GM19043 (cell line): ENCODE results near the gene LMNA.

Experiments
- ATAC-seq: cut with Tn5 transposase; IDR thresholded peaks from one replicate; pipeline ENCODE4 v1.9.1; 2021; ENCODE audit warnings: low read depth; ENCODE audit not compliant: unreplicated experiment

LMNA gene

GRCh38 chr1:156135930-156136871 lies 21.7 kb downstream of the LMNA start:
- ATAC-seq = no peak

GRCh38 chr1:156136970-156137483 lies 22.5 kb downstream of the LMNA start:
- ATAC-seq = no peak

- no peak for ATAC-seq
Observed at GRCh38 chr1:156138458-156138867, 24.0 kb downstream of the LMNA start.

- ATAC-seq = no peak
Observed at GRCh38 chr1:156140879-156141707, 26.6 kb downstream of the LMNA start.

- ATAC-seq = no peak
Observed at GRCh38 chr1:156143765-156144489, 29.4 kb downstream of the LMNA start.

GRCh38 chr1:156144742-156145141 lies 30.2 kb downstream of the LMNA start:
- ATAC-seq = no peak

GRCh38 chr1:156145650-156146019 lies 31.1 kb downstream of the LMNA start:
- no peak for ATAC-seq

- ATAC-seq = no peak
Observed at GRCh38 chr1:156146020-156146768, 31.7 kb downstream of the LMNA start.

- no peak for ATAC-seq
Observed at GRCh38 chr1:156146769-156147405, 32.4 kb downstream of the LMNA start.

- no peak for ATAC-seq
Observed at GRCh38 chr1:156148216-156148615, 33.7 kb downstream of the LMNA start.

GRCh38 chr1:156149374-156150332 lies 35.1 kb downstream of the LMNA start:
- peak; percentile 55 for ATAC-seq

- no peak for ATAC-seq
Observed at GRCh38 chr1:156150333-156151011, 36.0 kb downstream of the LMNA start.

- ATAC-seq = no peak
Observed at GRCh38 chr1:156151093-156151688, 36.7 kb downstream of the LMNA start.

- no peak for ATAC-seq
Observed at GRCh38 chr1:156152628-156153027, 38.1 kb downstream of the LMNA start.

GRCh38 chr1:156153362-156153761 lies 38.9 kb downstream of the LMNA start, which contains the start of gene SEMA4A:
SEMA4A (plus strand) TSS chr1:156153585; CDS start chr1:156154579, 994 bp downstream.
- ATAC-seq = no peak

GRCh38 chr1:156154317-156154749 lies 39.8 kb downstream of the LMNA start:
- ATAC-seq = peak; percentile 42
